Gastroesophageal sphincter (tissue), 4 donors: ENCODE measurements around the gene ZSWIM7. TPM values are rescaled to one million over a fixed set of nuclear protein-coding genes. Genes with fewer than 3 reads are reported as not detected.

Experiments used
- ATAC-seq: fragments of 150-250 bp; one replicate; pipeline ENCODE4 v1.9.1; 2016; ENCODE audit warnings: mild to moderate bottlenecking, moderate library complexity
- H3K27ac ChIP-seq, 4 donors: fragments of 200-600 bp; sonication (generic) in 3 of 4; 1 replicate in 3 of 4; 2 replicates in 1 of 4; pipeline ENCODE4 v1.5.1; 2016 to 2019
- H3K27me3 ChIP-seq: fragments of 200-600 bp; sonication (generic); one replicate; pipeline ENCODE4 v1.5.1; 2019
- H3K36me3 ChIP-seq, 2 donors: fragments of 200-600 bp; sonication (generic); one replicate each; pipeline ENCODE4 v1.5.1; 2019; ENCODE audit warnings: control low read depth in 1 of 2
- H3K4me1 ChIP-seq, 3 donors: fragments of 200-600 bp; sonication (generic); 1 replicate in 2 of 3; 2 replicates in 1 of 3; pipeline ENCODE4 v1.5.1; 2016 to 2019; ENCODE audit warnings: control low read depth in 2 of 3
- H3K4me3 ChIP-seq, 2 donors: fragments of 200-600 bp; sonication (generic); one replicate each; pipeline ENCODE4 v1.5.1; 2019; ENCODE audit warnings: mild to moderate bottlenecking in 1 of 2, moderate library complexity in 1 of 2
- H3K9me3 ChIP-seq, 3 donors: fragments of 200-600 bp; sonication (generic); one replicate each; pipeline ENCODE4 v1.5.1; 2017 to 2019; ENCODE audit warnings: control low read depth in 2 of 3
- CTCF ChIP-seq, 4 experiments: fragments of 200-600 bp in 2 of 4; fragments of 450-650 bp in 2 of 4; sonication (generic) in 1 of 4; IDR thresholded peaks; one replicate each; pipeline ENCODE4 v1.5.1; 2017 to 2019; ENCODE audit warnings: antibody characterized with exemption in 4 of 4, mild to moderate bottlenecking in 2 of 4, moderate library complexity in 2 of 4
- EP300 ChIP-seq: sonication (generic); formaldehyde crosslinking; IDR thresholded peaks from one replicate; pipeline ENCODE4 v1.6.1; 2017; ENCODE audit warnings: antibody characterized with exemption, mild to moderate bottlenecking
- POLR2A ChIP-seq, 2 donors: fragments of 450-650 bp; IDR thresholded peaks; one replicate each; pipeline ENCODE4 v1.6.1; 2017; ENCODE audit warnings: antibody characterized with exemption in 2 of 2, mild to moderate bottlenecking in 2 of 2, moderate library complexity in 1 of 2
- POLR2AphosphoS5 ChIP-seq: sonication (generic); formaldehyde crosslinking; IDR thresholded peaks from one replicate; pipeline ENCODE4 v1.6.1; 2017; ENCODE audit warnings: antibody characterized with exemption
- WGBS, 2 donors: methylation state at CpG; one replicate each; pipeline ENCODE4 v1.1.5; 2018; ENCODE audit warnings: low coverage in 1 of 2; 5-methylcytosine and 5-hydroxymethylcytosine counted together
- total RNA-seq, 4 donors: library from RNA; depleted of rRNA; stranded (reverse); fragments of >200 nt; gene quantifications; one replicate each; pipeline ENCODE4 v1.1.0, GENCODE V29; 2016

ZSWIM7 gene
- total RNA-seq, 4 donors from 2014 or later = 12.1 to 32.4 (median 13.6) TPM

- WGBS, 2 donors = 56 to 63% methylated on average over 5 of the region's 5 CpGs
- TF ChIP-seq POLR2A (IDR thresholded peaks at IDR 0.05) (no peak), EP300 (no peak), POLR2AphosphoS5 (peak; percentile 56), CTCF (IDR thresholded peaks at IDR 0.05) (peak in 1 of 4 experiments; percentile 25)
- H3K27ac ChIP-seq = peak overlapping the region in 3 of 4 donors; percentile 50 to 64 (median 62)
- H3K36me3 ChIP-seq = peaks cover 5 to 80% of the 10 kb centered on the region in 2 donors
- ATAC-seq = peak; percentile 80
- no peaks in the 10 kb centered on the region for H3K9me3 ChIP-seq
- H3K27me3 ChIP-seq = no peaks in the 10 kb centered on the region
- no peak overlapping the region for H3K4me3 ChIP-seq
- H3K4me1 ChIP-seq = peaks cover 0 to 21% (median 0%) of the 10 kb centered on the region in 3 donors
Measured at GRCh38 chr17:16027708-16028584, 28.4 kb upstream of the ZSWIM7 start.

GRCh38 chr17:16026895-16027294, 27.4 kb upstream of the ZSWIM7 start:
- no peak for ATAC-seq

GRCh38 chr17:16025202-16025601, 25.7 kb upstream of the ZSWIM7 start:
- no peak for ATAC-seq
- 86 to 100% methylated on average over 1 of the region's 1 CpG for WGBS, 2 donors
- Histone ChIP-seq H3K4me3 (no peak overlapping the region), H3K27ac (no peak overlapping the region), H3K9me3 (no peaks in the 10 kb centered on the region), H3K27me3 (no peaks in the 10 kb centered on the region), H3K4me1 (peaks cover 0 to 35% (median 0%) of the 10 kb centered on the region in 3 donors), H3K36me3 (peaks cover 5 to 73% of the 10 kb centered on the region in 2 donors)
- TF ChIP-seq EP300 (no peak), POLR2AphosphoS5 (no peak), POLR2A (IDR thresholded peaks at IDR 0.05) (no peak), CTCF (IDR thresholded peaks at IDR 0.05) (no peak)

More at GRCh38 chr17:16026895-16027294, 27.4 kb upstream of the ZSWIM7 start:
- H3K27me3 ChIP-seq = no peaks in the 10 kb centered on the region
- no peaks in the 10 kb centered on the region for H3K9me3 ChIP-seq
- 72 to 92% methylated on average over 4 to 5 of the region's 5 CpGs for WGBS, 2 donors
- peaks cover 5 to 75% of the 10 kb centered on the region in 2 donors for H3K36me3 ChIP-seq
- H3K4me3 ChIP-seq = no peak overlapping the region
- H3K27ac ChIP-seq = peak overlapping the region in 2 of 4 donors; percentile 50 to 62
- TF ChIP-seq POLR2A (IDR thresholded peaks at IDR 0.05) (no peak), EP300 (no peak), CTCF (IDR thresholded peaks at IDR 0.05) (no peak)
- peaks cover 0 to 31% (median 0%) of the 10 kb centered on the region in 3 donors for H3K4me1 ChIP-seq

- WGBS, 2 donors = 63 to 80% methylated on average over 4 of the region's 4 CpGs
- no peak for TF ChIP-seq CTCF (IDR thresholded peaks at IDR 0.05)
- no peak for TF ChIP-seq EP300
- TF ChIP-seq POLR2A (IDR thresholded peaks at IDR 0.05) = no peak
- TF ChIP-seq POLR2AphosphoS5 = no peak
- H3K36me3 ChIP-seq = peaks cover 5 to 69% of the 10 kb centered on the region in 2 donors
Measured at GRCh38 chr17:16023881-16024280, 24.4 kb upstream of the ZSWIM7 start.

More at GRCh38 chr17:16023881-16024280, 24.4 kb upstream of the ZSWIM7 start:
- Histone ChIP-seq H3K27me3 (no peaks in the 10 kb centered on the region), H3K4me3 (no peak overlapping the region), H3K9me3 (no peaks in the 10 kb centered on the region), H3K27ac (no peak overlapping the region), H3K4me1 (peaks cover 0 to 32% (median 0%) of the 10 kb centered on the region in 3 donors)
- no peak for ATAC-seq
